Hepatocyte (in vitro differentiated cells): Measurements from ENCODE around the gene DDIT3. TPM values are rescaled to one million over a fixed set of nuclear protein-coding genes. Genes with fewer than 3 reads are reported as not detected.

Experiments
- DNase-seq: peaks from one replicate; pipeline ENCODE4 v3.0.0-alpha.2; 2016; ENCODE audit warnings: low spot score
- H2AFZ ChIP-seq: fragments of 200-600 bp; sonication (generic); 2 replicates; pipeline ENCODE4 v1.6.0; 2016; ENCODE audit warnings: antibody characterized with exemption, mild to moderate bottlenecking
- H3K27ac ChIP-seq: fragments of 200-600 bp; sonication (generic); 2 replicates; pipeline ENCODE4 v1.5.1; 2016; ENCODE audit warnings: mild to moderate bottlenecking
- H3K27me3 ChIP-seq: fragments of 200-600 bp; sonication (generic); 2 replicates; pipeline ENCODE4 v1.6.1; 2016
- H3K36me3 ChIP-seq: fragments of 200-600 bp; sonication (generic); replicated peaks from 2 replicates; pipeline ENCODE4 v1.5.1; 2016; ENCODE audit warnings: low read depth; ENCODE audit not compliant: insufficient read depth
- H3K4me1 ChIP-seq: fragments of 200-600 bp; sonication (generic); 2 replicates; pipeline ENCODE4 v1.5.1; 2016; ENCODE audit warnings: mild to moderate bottlenecking, moderate library complexity; ENCODE audit not compliant: insufficient read depth
- H3K4me2 ChIP-seq: fragments of 200-600 bp; sonication (generic); 2 replicates; pipeline ENCODE4 v1.6.0; 2016
- H3K4me3 ChIP-seq: fragments of 200-600 bp; sonication (generic); 2 replicates; pipeline ENCODE4 v1.5.1; 2016; ENCODE audit warnings: mild to moderate bottlenecking
- H3K79me2 ChIP-seq: fragments of 200-600 bp; sonication (generic); 2 replicates; pipeline ENCODE4 v1.6.0; 2017; ENCODE audit warnings: mild to moderate bottlenecking
- H3K9me2 ChIP-seq: fragments of 200-600 bp; sonication (generic); replicated peaks from 2 replicates; pipeline ENCODE4 v1.6.0; 2017; ENCODE audit warnings: mild to moderate bottlenecking; ENCODE audit not compliant: insufficient read depth
- H3K9me3 ChIP-seq: fragments of 200-600 bp; sonication (generic); 2 replicates; pipeline ENCODE4 v1.5.1; 2016; ENCODE audit warnings: low read depth, mild to moderate bottlenecking
- H4K20me1 ChIP-seq: fragments of 200-600 bp; sonication (generic); 2 replicates; pipeline ENCODE4 v1.6.0; 2016; ENCODE audit warnings: mild to moderate bottlenecking; ENCODE audit not compliant: insufficient read depth, poor library complexity, severe bottlenecking
- CTCF ChIP-seq: fragments of 200-600 bp; sonication (generic); IDR thresholded peaks from 2 replicates; pipeline ENCODE4 v1.5.1; 2016; ENCODE audit warnings: antibody characterized with exemption, mild to moderate bottlenecking; ENCODE audit not compliant: poor library complexity
- EZH2 ChIP-seq: fragments of 200-600 bp; sonication (generic); IDR thresholded peaks from 2 replicates; pipeline ENCODE4 v1.6.1; 2016; ENCODE audit warnings: antibody characterized with exemption, mild to moderate bottlenecking, borderline replicate concordance
- EZH2phosphoT487 ChIP-seq: fragments of 200-600 bp; sonication (generic); IDR thresholded peaks from one replicate; pipeline ENCODE4 v1.6.1; 2018; ENCODE audit warnings: antibody characterized with exemption, mild to moderate bottlenecking, low read depth, moderate library complexity; ENCODE audit not compliant: unreplicated experiment, severe bottlenecking
- WGBS: methylation state at CpG from one replicate; pipeline ENCODE4 v1.1.6; 2016; ENCODE audit warnings: low lambda C conversion rate; ENCODE audit errors: missing lambda C conversion rate; 5-methylcytosine and 5-hydroxymethylcytosine counted together
- polyA plus RNA-seq: library from polyadenylated mRNA; unstranded; fragments of >200 nt; fragmentation: Nextera tagmentation; extraction: Ambion mirVana; gene quantifications from 2 replicates; pipeline ENCODE4 v1.2.1, GENCODE V29; 2016
- total RNA-seq: library from RNA; depleted of rRNA; stranded (reverse); fragments of >200 nt; gene quantifications from 2 replicates; pipeline ENCODE4 v1.2.3, GENCODE V29; 2014

The DDIT3 gene
- total and polyA plus RNA-seq, 2 experiments from 2014 or later, result 92.7 to 133 TPM

GRCh38 chr12:57551637-57552305 is 31.5 kb upstream of the DDIT3 start:
- Histone ChIP-seq H3K4me3 (no peak overlapping the region), H3K27me3 (peaks cover 69% of the 10 kb centered on the region), H3K27ac (no peak overlapping the region), H3K9me2 (no peaks in the 10 kb centered on the region), H4K20me1 (no peaks in the 10 kb centered on the region), H3K79me2 (peaks cover under 1% of the 10 kb centered on the region), H3K4me2 (no peak overlapping the region), H3K36me3 (no peaks in the 10 kb centered on the region), H2AFZ (no peak overlapping the region), H3K9me3 (no peaks in the 10 kb centered on the region), H3K4me1 (peaks cover 4% of the 10 kb centered on the region)
- 75% methylated on average over 3 of the region's 3 CpGs for WGBS
- TF ChIP-seq EZH2phosphoT487, result no peak
- no peak for TF ChIP-seq CTCF
- TF ChIP-seq EZH2, result no peak
- no peak for DNase-seq

- TF ChIP-seq CTCF (no peak), EZH2 (no peak)
- Histone ChIP-seq H3K4me1 (peaks cover 6% of the 10 kb centered on the region), H3K9me2 (no peaks in the 10 kb centered on the region), H3K79me2 (peaks cover 9% of the 10 kb centered on the region), H3K4me3 (no peak overlapping the region), H2AFZ (no peak overlapping the region), H3K27ac (no peak overlapping the region), H4K20me1 (no peaks in the 10 kb centered on the region), H3K36me3 (no peaks in the 10 kb centered on the region), H3K4me2 (peak overlapping the region; percentile 88), H3K27me3 (peaks cover 69% of the 10 kb centered on the region), H3K9me3 (no peaks in the 10 kb centered on the region)
- DNase-seq, result no peak
- WGBS, result 45% methylated on average over 7 of the region's 7 CpGs
Measured at GRCh38 chr12:57550641-57551549, 30.6 kb upstream of the DDIT3 start.

- WGBS, result 2% methylated on average over 21 of the region's 52 CpGs
- Histone ChIP-seq H3K27ac (no peak within 1 kb of the TSS), H4K20me1 (no peaks in the 10 kb centered on the region), H3K4me2 (peak within 1 kb of the TSS; percentile 88), H3K27me3 (peaks cover 69% of the 10 kb centered on the region), H3K4me3 (no peak within 1 kb of the TSS), H3K4me1 (peaks cover 12% of the 10 kb centered on the region), H3K9me3 (no peaks in the 10 kb centered on the region), H3K36me3 (no peaks in the 10 kb centered on the region), H3K9me2 (no peaks in the 10 kb centered on the region), H3K79me2 (peaks cover 17% of the 10 kb centered on the region), H2AFZ (no peak within 1 kb of the TSS)
- DNase-seq, result peak; percentile 61
- TF ChIP-seq EZH2phosphoT487 (no peak), EZH2 (peak; percentile 74), CTCF (peak; percentile 13)
Measured at GRCh38 chr12:57549909-57550640, 29.8 kb upstream of the DDIT3 start, which contains the start of gene KIF5A. KIF5A (plus strand) TSS chr12:57550044; CDS start chr12:57550272, 228 bp downstream.
